ENCODE data around the gene RIPPLY1.

- TF ChIP-seq CTCF (IDR thresholded peaks at IDR 0.05; ENCODE audit: low read length) = no peak
- TF ChIP-seq EZH2 (optimal IDR thresholded peaks at IDR 0.05; ENCODE audit: low read depth, low read length) = no peak
- TF ChIP-seq EZH2phosphoT487 (IDR thresholded peaks at IDR 0.05; ENCODE audit: low read length) = no peak
These were observed 28.8 kb upstream of the RIPPLY1 start for GRCh38 chrX:106931831-106932491.

Measured in MM.1S (cell line).